ENCODE results near the gene USP44.
"Not testable (repeated sequence)": the region's sequence is repeated elsewhere in the genome, so short reads cannot be mapped to it uniquely, and the experiment has no call there.

The USP44 gene

GRCh38 chr12:95568045-95568444, 16.8 kb upstream of the USP44 start:
- H3K36me3 Mint-ChIP-seq (ENCODE audit: insufficient read depth); H3K27ac Mint-ChIP-seq; H3K9me3 Mint-ChIP-seq; ATAC-seq (replicated peaks); DNase-seq; H3K4me1 Mint-ChIP-seq (ENCODE audit: low read depth in 2 of 2); H3K4me3 Mint-ChIP-seq: not testable (repeated sequence)
- H3K27me3 Mint-ChIP-seq, result peaks cover 9 to 25% of the 10 kb centered on the region in 2 donors

GRCh38 chr12:95557625-95558024, 6.3 kb upstream of the USP44 start:
- ATAC-seq (replicated peaks) (no peak), DNase-seq (no peak)
- Mint-ChIP-seq H3K9me3 (no peaks in the 10 kb centered on the region), H3K27ac (no peak overlapping the region), H3K36me3 (ENCODE audit: insufficient read depth) (peaks cover 3% of the 10 kb centered on the region), H3K4me3 (no peak overlapping the region), H3K27me3 (peaks cover 0 to 14% of the 10 kb centered on the region in 2 donors), H3K4me1 (ENCODE audit: low read depth in 2 of 2) (peaks cover 0 to 5% of the 10 kb centered on the region in 2 donors)

DNA sequence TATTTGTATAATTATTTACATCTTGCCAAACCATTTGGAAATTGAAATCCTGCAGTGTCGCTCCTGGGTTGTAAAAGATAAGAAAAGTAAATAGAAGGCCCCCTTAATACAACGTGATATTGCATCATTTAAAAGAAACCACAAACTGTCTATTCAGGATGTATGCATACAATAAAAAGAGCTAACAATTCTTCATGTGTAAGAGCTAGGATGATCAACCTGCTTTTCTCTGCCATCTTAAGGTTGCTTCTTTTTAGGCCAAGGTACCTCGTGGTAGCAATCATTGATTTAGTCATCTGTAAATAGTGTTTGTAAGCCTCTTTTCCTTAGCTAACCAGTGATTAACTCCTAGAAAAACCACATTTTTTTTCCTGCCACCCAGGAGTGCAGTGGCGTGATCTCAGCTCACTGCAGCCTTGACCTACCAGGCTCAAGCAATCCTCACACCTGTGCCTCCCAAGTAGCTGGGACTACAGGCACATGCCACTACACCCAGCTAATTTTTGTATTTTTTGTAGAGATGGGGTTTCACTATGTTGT, 3.3 kb upstream of the USP44 start:
- Mint-ChIP-seq H3K36me3 (ENCODE audit: insufficient read depth) (peaks cover 4% of the 10 kb centered on the region), H3K4me3 (no peak overlapping the region), H3K27ac (no peak overlapping the region), H3K9me3 (no peaks in the 10 kb centered on the region), H3K4me1 (ENCODE audit: low read depth in 2 of 2) (peaks cover 6 to 11% of the 10 kb centered on the region in 2 donors), H3K27me3 (peaks cover 0 to 29% of the 10 kb centered on the region in 2 donors)
- ATAC-seq (replicated peaks) (no peak), DNase-seq (no peak)

GRCh38 chr12:95553197-95553943, 2.1 kb upstream of the USP44 start:
- ATAC-seq (replicated peaks) (no peak), DNase-seq (no peak)
- H3K4me1 Mint-ChIP-seq (ENCODE audit: low read depth in 2 of 2), result peaks cover 6 to 11% of the 10 kb centered on the region in 2 donors
- peak overlapping the region; percentile 26 to 39 for H3K4me3 Mint-ChIP-seq
- H3K27ac Mint-ChIP-seq, result peak overlapping the region in 1 of 2 donors; percentile 82
- peaks cover 4% of the 10 kb centered on the region for H3K36me3 Mint-ChIP-seq (ENCODE audit: insufficient read depth)
- no peaks in the 10 kb centered on the region for H3K9me3 Mint-ChIP-seq
- H3K27me3 Mint-ChIP-seq, result peaks cover 0 to 32% of the 10 kb centered on the region in 2 donors

GRCh38 chr12:95551913-95552516, 739 bp upstream of the USP44 start:
- Mint-ChIP-seq H3K9me3 (no peaks in the 10 kb centered on the region), H3K4me3 (peak overlapping the region in 1 of 2 donors; percentile 49), H3K27ac (no peak overlapping the region), H3K36me3 (ENCODE audit: insufficient read depth) (peaks cover 4% of the 10 kb centered on the region), H3K4me1 (ENCODE audit: low read depth in 2 of 2) (peaks cover 8 to 13% of the 10 kb centered on the region in 2 donors), H3K27me3 (peaks cover 9 to 43% of the 10 kb centered on the region in 2 donors)
- ATAC-seq (replicated peaks) (no peak), DNase-seq (no peak)

DNA sequence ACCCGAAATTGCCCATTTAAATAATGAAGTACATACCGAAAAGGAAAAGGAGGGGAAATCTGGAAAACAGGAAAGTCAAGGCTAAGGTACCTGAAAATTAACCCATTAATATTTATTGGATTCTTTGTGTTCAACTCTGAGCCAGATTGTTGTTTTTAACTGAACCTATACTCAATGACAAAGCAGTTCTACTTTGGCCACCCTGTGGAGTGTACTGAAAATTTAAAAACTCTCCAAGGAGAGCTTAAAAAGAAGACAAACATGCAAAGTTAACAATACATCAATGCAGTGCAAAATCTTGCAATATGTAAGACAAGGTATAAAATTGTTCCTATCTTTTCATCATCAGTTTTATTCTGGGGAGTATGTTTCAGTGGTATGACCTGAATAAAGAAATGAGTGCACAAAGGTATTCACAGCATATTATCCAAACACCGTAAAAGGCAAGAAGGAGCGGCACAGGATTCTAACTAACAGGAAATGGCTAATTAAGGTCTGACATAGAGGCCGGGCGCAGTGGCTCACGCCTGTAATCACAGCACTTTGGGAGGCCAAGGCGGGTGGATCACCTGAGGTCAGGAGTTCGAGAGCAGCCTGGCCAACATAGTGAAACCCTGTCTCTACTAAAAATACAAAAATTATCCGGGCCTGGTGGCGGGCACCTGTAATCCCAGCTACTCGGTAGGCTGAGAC, 1.7 kb downstream of the USP44 start:
- H3K4me1 Mint-ChIP-seq (ENCODE audit: low read depth in 2 of 2), result peaks cover 8 to 15% of the 10 kb centered on the region in 2 donors
- no peak for ATAC-seq (replicated peaks)
- peaks cover 4% of the 10 kb centered on the region for H3K36me3 Mint-ChIP-seq (ENCODE audit: insufficient read depth)
- DNase-seq, result no peak
- peak overlapping the region; percentile 67 to 81 for H3K4me3 Mint-ChIP-seq
- H3K9me3 Mint-ChIP-seq, result no peaks in the 10 kb centered on the region
- H3K27me3 Mint-ChIP-seq, result peaks cover 19 to 58% of the 10 kb centered on the region in 2 donors
- H3K27ac Mint-ChIP-seq, result peak overlapping the region in 1 of 2 donors; percentile 85

DNA sequence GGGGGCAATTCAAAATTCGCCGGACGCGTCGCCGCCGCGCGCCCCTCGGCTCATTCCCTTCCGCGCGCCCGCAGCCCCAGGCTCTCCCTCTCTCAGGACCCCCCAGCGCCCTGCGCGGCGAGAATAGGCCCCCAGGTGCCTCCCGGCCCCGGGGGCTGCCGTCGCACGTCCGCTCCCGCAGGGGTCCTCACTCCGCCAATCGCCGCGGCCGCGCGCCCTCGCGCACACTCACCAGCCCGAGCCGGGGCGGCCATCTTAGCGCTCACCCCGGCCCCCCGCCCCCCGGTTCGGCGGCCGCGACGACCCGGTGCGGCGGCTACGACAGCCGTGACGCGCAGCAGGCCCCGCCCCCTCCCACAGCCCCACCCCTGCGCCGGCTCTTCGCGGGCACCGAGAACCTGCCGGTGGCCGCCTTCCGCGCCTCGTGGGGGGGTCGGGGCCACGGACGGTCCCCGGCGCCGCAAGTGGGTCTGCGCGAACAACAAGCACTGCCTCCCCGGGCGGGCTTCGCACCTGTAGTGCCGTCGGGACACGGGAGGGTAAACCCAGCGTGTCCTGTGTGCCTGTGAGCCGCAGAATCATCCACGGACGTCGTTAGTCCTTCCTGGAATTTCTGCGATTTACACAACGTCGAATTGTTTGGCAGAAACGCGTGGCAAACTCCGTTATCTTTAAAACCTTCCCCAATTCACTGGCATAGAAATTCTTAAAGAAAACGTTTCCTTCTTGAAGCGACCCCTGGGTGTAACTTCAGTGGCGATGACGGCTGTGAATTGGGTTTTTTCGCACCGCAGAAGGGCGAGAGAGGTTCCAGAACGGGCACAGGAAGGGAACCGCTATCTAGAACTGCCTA, 2.5 kb downstream of the USP44 start:
- DNase-seq (peak; percentile 25 to 57 (median 43)), ATAC-seq (replicated peaks) (peak; percentile 87)
- peaks cover 19 to 58% of the 10 kb centered on the region in 2 donors for H3K27me3 Mint-ChIP-seq
- H3K4me3 Mint-ChIP-seq, result peak overlapping the region; percentile 67 to 81
- H3K36me3 Mint-ChIP-seq (ENCODE audit: insufficient read depth), result peaks cover 4% of the 10 kb centered on the region
- H3K27ac Mint-ChIP-seq, result peak overlapping the region in 1 of 2 donors; percentile 85
- H3K9me3 Mint-ChIP-seq, result no peaks in the 10 kb centered on the region
- peaks cover 8 to 13% of the 10 kb centered on the region in 2 donors for H3K4me1 Mint-ChIP-seq (ENCODE audit: low read depth in 2 of 2)

DNA sequence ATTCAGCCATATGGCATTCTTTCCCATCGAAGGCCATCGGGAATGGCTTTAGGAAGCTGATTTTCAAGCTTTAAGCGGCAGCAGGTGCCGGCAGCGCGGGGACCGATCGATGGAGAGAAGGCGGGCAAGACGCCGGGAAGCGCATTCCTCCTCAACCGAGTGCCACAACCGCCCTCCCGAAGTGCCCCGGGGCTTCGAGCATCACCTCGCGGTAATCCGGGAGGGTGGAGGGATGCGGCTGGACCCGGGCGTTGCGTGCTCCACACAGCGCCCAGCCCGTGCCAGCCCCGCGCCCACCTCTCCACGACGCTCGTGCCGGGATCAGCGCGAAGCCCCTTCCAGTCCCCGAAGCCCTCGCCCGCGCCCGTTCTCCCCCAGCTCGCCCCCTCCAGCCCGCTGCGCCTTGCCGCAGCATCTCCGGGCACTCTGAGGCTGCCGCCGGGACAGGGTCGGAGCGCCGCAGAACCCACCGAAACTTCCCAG, 3.2 kb downstream of the USP44 start:
- H3K9me3 Mint-ChIP-seq, result no peaks in the 10 kb centered on the region
- peaks cover 8 to 11% of the 10 kb centered on the region in 2 donors for H3K4me1 Mint-ChIP-seq (ENCODE audit: low read depth in 2 of 2)
- ATAC-seq (replicated peaks) (peak; percentile 21), DNase-seq (peak in 1 of 3 experiments; percentile 3)
- H3K27me3 Mint-ChIP-seq, result peaks cover 19 to 54% of the 10 kb centered on the region in 2 donors
- H3K4me3 Mint-ChIP-seq, result peak overlapping the region; percentile 74 to 81
- peak overlapping the region in 1 of 2 donors; percentile 85 for H3K27ac Mint-ChIP-seq
- peaks cover 4% of the 10 kb centered on the region for H3K36me3 Mint-ChIP-seq (ENCODE audit: insufficient read depth)

- no peaks in the 10 kb centered on the region for H3K9me3 Mint-ChIP-seq
- DNase-seq (no peak), ATAC-seq (replicated peaks) (no peak)
- peak overlapping the region; percentile 74 to 81 for H3K4me3 Mint-ChIP-seq
- H3K4me1 Mint-ChIP-seq (ENCODE audit: low read depth in 2 of 2), result peaks cover 8 to 11% of the 10 kb centered on the region in 2 donors
- H3K36me3 Mint-ChIP-seq (ENCODE audit: insufficient read depth), result peaks cover 3% of the 10 kb centered on the region
- H3K27me3 Mint-ChIP-seq, result peaks cover 19 to 53% of the 10 kb centered on the region in 2 donors
- peak overlapping the region in 1 of 2 donors; percentile 85 for H3K27ac Mint-ChIP-seq
These were observed 3.7 kb downstream of the USP44 start for GRCh38 chr12:95547522-95548055.

DNA sequence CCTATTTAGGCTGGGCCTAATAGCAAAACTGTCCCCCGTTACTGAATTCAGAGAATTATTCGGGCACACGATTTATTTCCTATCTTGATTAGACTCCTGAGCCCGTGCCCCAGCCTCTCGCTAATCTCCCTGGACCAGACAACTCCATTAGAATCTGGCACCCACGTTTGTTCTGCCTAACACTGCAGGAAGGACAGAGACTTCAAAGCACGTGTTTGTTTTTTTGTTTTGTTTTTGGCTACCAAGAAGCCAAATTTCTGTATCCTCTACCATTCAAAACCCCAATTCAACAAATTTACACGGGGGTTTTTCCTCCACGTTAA, 4.8 kb downstream of the USP44 start:
- ATAC-seq (replicated peaks), result no peak
- DNase-seq, result no peak
- no peak overlapping the region for H3K27ac Mint-ChIP-seq
- peaks cover 19 to 43% of the 10 kb centered on the region in 2 donors for H3K27me3 Mint-ChIP-seq
- peaks cover 4% of the 10 kb centered on the region for H3K36me3 Mint-ChIP-seq (ENCODE audit: insufficient read depth)
- no peak overlapping the region for H3K4me3 Mint-ChIP-seq
- peaks cover 3 to 6% of the 10 kb centered on the region in 2 donors for H3K4me1 Mint-ChIP-seq (ENCODE audit: low read depth in 2 of 2)
- no peaks in the 10 kb centered on the region for H3K9me3 Mint-ChIP-seq

DNA sequence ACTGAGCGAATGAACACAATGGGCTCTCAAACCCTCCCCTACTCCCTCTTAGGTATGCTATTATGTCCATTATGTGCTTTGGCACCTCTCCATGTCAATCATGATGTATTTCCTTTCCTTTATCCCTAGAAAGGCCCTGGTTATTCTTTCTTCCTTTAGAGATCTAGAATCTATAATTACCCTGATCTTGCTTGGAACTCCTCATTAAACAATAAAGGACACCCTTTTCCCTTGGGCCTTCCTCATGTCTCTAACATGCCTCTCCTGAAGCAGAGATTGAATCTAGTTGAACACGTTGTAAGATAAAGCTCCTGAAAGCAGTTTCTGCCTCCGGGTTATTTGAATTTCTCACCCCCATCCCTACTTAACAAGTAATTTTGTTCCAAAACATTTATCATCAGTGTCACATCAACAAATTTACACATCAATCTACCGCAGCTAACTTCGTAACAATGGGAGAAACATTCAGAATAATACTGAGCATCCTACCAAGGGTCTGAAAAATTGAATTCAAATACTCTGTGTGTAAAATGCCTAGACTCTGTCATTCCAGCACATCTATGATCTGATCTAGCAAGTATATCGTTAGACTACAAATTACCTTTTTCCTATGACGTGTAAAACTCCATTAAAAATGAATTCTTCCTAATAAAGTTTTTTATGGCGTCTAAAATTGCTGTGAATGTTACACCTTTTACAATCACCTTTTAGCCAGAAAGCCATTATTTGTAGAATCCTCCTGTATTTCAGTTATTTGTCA, 5.4 kb downstream of the USP44 start:
- ATAC-seq (replicated peaks) (no peak), DNase-seq (no peak)
- H3K27ac Mint-ChIP-seq, result no peak overlapping the region
- no peak overlapping the region for H3K4me3 Mint-ChIP-seq
- peaks cover 4% of the 10 kb centered on the region for H3K36me3 Mint-ChIP-seq (ENCODE audit: insufficient read depth)
- peaks cover 19 to 38% of the 10 kb centered on the region in 2 donors for H3K27me3 Mint-ChIP-seq
- H3K4me1 Mint-ChIP-seq (ENCODE audit: low read depth in 2 of 2), result peaks cover 3 to 6% of the 10 kb centered on the region in 2 donors
- H3K9me3 Mint-ChIP-seq, result no peaks in the 10 kb centered on the region

DNA sequence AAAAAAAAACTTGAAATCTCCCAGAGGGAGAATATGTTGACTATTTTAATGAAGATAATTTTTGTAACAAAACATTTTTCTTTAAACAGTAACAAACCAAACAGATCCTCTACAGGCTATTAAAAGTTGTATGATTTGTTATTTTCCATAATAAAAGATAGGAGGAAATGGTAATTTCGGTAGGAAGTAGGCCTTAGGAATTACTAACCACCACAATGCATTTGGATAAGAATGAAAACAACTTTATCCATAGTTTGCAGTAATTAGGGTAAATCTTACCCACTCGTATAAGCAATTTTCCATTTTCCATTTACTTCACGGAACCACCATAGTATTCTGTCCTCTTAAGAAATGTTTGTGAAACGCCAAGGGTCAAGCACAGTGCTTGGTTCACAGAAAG, 6.0 kb downstream of the USP44 start:
- Mint-ChIP-seq H3K4me1 (ENCODE audit: low read depth in 2 of 2) (peaks cover 3 to 6% of the 10 kb centered on the region in 2 donors), H3K27me3 (peaks cover 19 to 39% of the 10 kb centered on the region in 2 donors), H3K36me3 (ENCODE audit: insufficient read depth) (peaks cover 4% of the 10 kb centered on the region), H3K4me3 (no peak overlapping the region), H3K9me3 (no peaks in the 10 kb centered on the region), H3K27ac (no peak overlapping the region)
- DNase-seq (no peak), ATAC-seq (replicated peaks) (no peak)

Data from effector memory CD8-positive, alpha-beta T cell (primary cell).